Peyer's patch (tissue), 4 donors: ENCODE results near the gene MMP3.

Experiments
- POLR2A ChIP-seq, 2 donors: fragments of 450-650 bp; IDR thresholded peaks; one replicate each; pipeline ENCODE4 v1.5.1; 2017; ENCODE audit warnings: antibody characterized with exemption in 2 of 2, mild to moderate bottlenecking in 2 of 2, moderate library complexity in 2 of 2
- TF ChIP-seq, protein P1 (sequence below), 6 experiments: fragments of 450-650 bp in 4 of 6; fragments of 200-600 bp in 2 of 6; sonication (generic) in 1 of 6; IDR thresholded peaks; one replicate each; pipeline ENCODE4 v1.5.1; 2017 to 2019; ENCODE audit warnings: antibody characterized with exemption in 6 of 6, mild to moderate bottlenecking in 3 of 6, moderate library complexity in 1 of 6

- no peak for TF ChIP-seq POLR2A (IDR thresholded peaks at IDR 0.05)
- TF ChIP-seq, protein P1, sequence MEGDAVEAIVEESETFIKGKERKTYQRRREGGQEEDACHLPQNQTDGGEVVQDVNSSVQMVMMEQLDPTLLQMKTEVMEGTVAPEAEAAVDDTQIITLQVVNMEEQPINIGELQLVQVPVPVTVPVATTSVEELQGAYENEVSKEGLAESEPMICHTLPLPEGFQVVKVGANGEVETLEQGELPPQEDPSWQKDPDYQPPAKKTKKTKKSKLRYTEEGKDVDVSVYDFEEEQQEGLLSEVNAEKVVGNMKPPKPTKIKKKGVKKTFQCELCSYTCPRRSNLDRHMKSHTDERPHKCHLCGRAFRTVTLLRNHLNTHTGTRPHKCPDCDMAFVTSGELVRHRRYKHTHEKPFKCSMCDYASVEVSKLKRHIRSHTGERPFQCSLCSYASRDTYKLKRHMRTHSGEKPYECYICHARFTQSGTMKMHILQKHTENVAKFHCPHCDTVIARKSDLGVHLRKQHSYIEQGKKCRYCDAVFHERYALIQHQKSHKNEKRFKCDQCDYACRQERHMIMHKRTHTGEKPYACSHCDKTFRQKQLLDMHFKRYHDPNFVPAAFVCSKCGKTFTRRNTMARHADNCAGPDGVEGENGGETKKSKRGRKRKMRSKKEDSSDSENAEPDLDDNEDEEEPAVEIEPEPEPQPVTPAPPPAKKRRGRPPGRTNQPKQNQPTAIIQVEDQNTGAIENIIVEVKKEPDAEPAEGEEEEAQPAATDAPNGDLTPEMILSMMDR (IDR thresholded peaks at IDR 0.05), result no peak
Measured at GRCh38 chr11:102809971-102810370, 33.4 kb downstream of the MMP3 start.
